HG02642 (cell line): ENCODE results near the gene CCL25.
"Not testable (repeated sequence)": the region's sequence is repeated elsewhere in the genome, so short reads cannot be mapped to it uniquely, and the experiment has no call there.

Experiments
- ATAC-seq: cut with Tn5 transposase; IDR thresholded peaks from one replicate; pipeline ENCODE4 v1.9.1; 2021; ENCODE audit warnings: mild to moderate bottlenecking; ENCODE audit not compliant: unreplicated experiment, poor library complexity

CCL25 gene

GRCh38 chr19:8084152-8084551, 31.6 kb downstream of the CCL25 start:
- ATAC-seq = no peak

GRCh38 chr19:8085598-8086408, 33.2 kb downstream of the CCL25 start:
- ATAC-seq = no peak

GRCh38 chr19:8086849-8087248, 34.3 kb downstream of the CCL25 start:
- ATAC-seq = no peak

GRCh38 chr19:8087876-8088275, 35.3 kb downstream of the CCL25 start:
- no peak for ATAC-seq

- ATAC-seq = no peak
Observed at GRCh38 chr19:8088752-8089663, 36.4 kb downstream of the CCL25 start.

GRCh38 chr19:8089664-8090601, 37.4 kb downstream of the CCL25 start:
- no peak for ATAC-seq

GRCh38 chr19:8090950-8091349, 38.4 kb downstream of the CCL25 start:
- no peak for ATAC-seq

- ATAC-seq = no peak
Observed at GRCh38 chr19:8093740-8094139, 41.2 kb downstream of the CCL25 start.

- no peak for ATAC-seq
Observed at GRCh38 chr19:8094336-8094735, 41.8 kb downstream of the CCL25 start.

- ATAC-seq = no peak
Observed at GRCh38 chr19:8095354-8095886, 42.9 kb downstream of the CCL25 start.

GRCh38 chr19:8096071-8096470, 43.5 kb downstream of the CCL25 start:
- ATAC-seq = no peak

GRCh38 chr19:8097198-8097597, 44.6 kb downstream of the CCL25 start:
- ATAC-seq = no peak

- no peak for ATAC-seq
Observed at GRCh38 chr19:8097681-8098567, 45.4 kb downstream of the CCL25 start.

- ATAC-seq = no peak
Observed at GRCh38 chr19:8101311-8101710, 48.8 kb downstream of the CCL25 start.

GRCh38 chr19:8101910-8102309, 49.4 kb downstream of the CCL25 start:
- not testable (repeated sequence) for ATAC-seq

- no peak for ATAC-seq
Observed at GRCh38 chr19:8105471-8105870, 52.9 kb downstream of the CCL25 start.

GRCh38 chr19:8107301-8107903, 54.8 kb downstream of the CCL25 start:
- no peak for ATAC-seq

GRCh38 chr19:8108560-8109445, 56.2 kb downstream of the CCL25 start:
- ATAC-seq = no peak
